HG03378 (cell line): ENCODE results near the gene SLC8A3.

Source experiments
- ATAC-seq: cut with Tn5 transposase; IDR thresholded peaks from one replicate; pipeline ENCODE4 v1.9.1; 2021; ENCODE audit warnings: mild to moderate bottlenecking, moderate library complexity; ENCODE audit not compliant: unreplicated experiment

The SLC8A3 gene

GRCh38 chr14:70002589-70003346 is 186.0 kb downstream of the SLC8A3 start:
- no peak for ATAC-seq

GRCh38 chr14:70000601-70001000 is 188.2 kb downstream of the SLC8A3 start:
- no peak for ATAC-seq

GRCh38 chr14:69999261-69999674 is 189.5 kb downstream of the SLC8A3 start:
- no peak for ATAC-seq

- ATAC-seq = no peak
Observed at GRCh38 chr14:69997849-69998248, 190.9 kb downstream of the SLC8A3 start.

- no peak for ATAC-seq
Observed at GRCh38 chr14:69996216-69996615, 192.5 kb downstream of the SLC8A3 start.
